BLaER1 treated with 17β-estradiol and CSF1 and Interleukin-3, amounts not matched to agents 10 nM and 100 nM (cell line): Measurements from ENCODE around the gene IGSF21.
"Not testable (repeated sequence)": the region's sequence is repeated elsewhere in the genome, so short reads cannot be mapped to it uniquely, and the experiment has no call there.

Source experiments
- H3K27ac ChIP-seq, 11 experiments: shearing (Covaris generic); formaldehyde crosslinking; 2 replicates each; pipeline ENCODE4 v1.8.1; 2022
- H3K27me3 ChIP-seq, 11 experiments: shearing (Covaris generic); formaldehyde crosslinking; 2 replicates each; pipeline ENCODE4 v1.8.1; 2022
- H3K36me3 ChIP-seq, 11 experiments: shearing (Covaris generic); formaldehyde crosslinking; 2 replicates each; pipeline ENCODE4 v1.8.1; 2022
- H3K4me1 ChIP-seq, 10 experiments: shearing (Covaris generic); formaldehyde crosslinking; 2 replicates each; pipeline ENCODE4 v1.8.1; 2022
- H3K4me2 ChIP-seq, 11 experiments: shearing (Covaris generic); formaldehyde crosslinking; 2 replicates each; pipeline ENCODE4 v1.8.1; 2022
- H3K4me3 ChIP-seq, 10 experiments: shearing (Covaris generic); formaldehyde crosslinking; 2 replicates each; pipeline ENCODE4 v1.8.1; 2022
- H3K9ac ChIP-seq, 11 experiments: shearing (Covaris generic); formaldehyde crosslinking; 2 replicates each; pipeline ENCODE4 v1.8.1; 2022
- H3K9me3 ChIP-seq, 11 experiments: shearing (Covaris generic); formaldehyde crosslinking; replicated peaks in 1 of 11; 2 replicates each; pipeline ENCODE4 v1.8.1; 2022
- H4K20me1 ChIP-seq, 11 experiments: shearing (Covaris generic); formaldehyde crosslinking; 2 replicates each; pipeline ENCODE4 v1.8.1; 2022
- Cebpa-rat ChIP-seq, 11 experiments: shearing (Covaris generic); IDR thresholded peaks; 2 replicates each; pipeline ENCODE4 v1.8.1; 2022

Gene IGSF21

DNA sequence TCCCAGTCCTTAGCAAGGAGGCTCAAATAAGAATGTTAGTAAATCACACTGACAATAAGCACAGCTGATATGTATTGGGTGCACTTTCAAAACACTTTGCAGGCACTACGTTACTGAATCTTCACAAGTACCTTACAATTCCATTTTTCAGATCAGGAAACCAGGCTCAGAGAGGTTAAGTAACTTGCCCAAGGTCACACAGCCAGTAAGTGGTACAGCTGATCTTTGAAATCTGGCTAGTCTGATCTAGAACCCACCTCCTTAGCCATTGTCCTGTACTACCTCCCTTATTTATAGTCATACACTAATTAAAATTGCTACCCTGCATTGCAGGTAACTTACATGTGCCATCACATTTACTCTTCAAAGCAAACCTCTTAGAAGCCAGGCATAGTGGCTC lies 251.0 kb downstream of the IGSF21 start:
- H3K4me2 ChIP-seq = no peak overlapping the region
- H3K27ac ChIP-seq = no peak overlapping the region
- H3K36me3 ChIP-seq = no peaks in the 10 kb centered on the region
- no peaks in the 10 kb centered on the region for H4K20me1 ChIP-seq
- H3K4me3 ChIP-seq = no peak overlapping the region
- no peak overlapping the region for H3K9ac ChIP-seq
- peaks cover 0 to 10% (median 0%) of the 10 kb centered on the region in 10 experiments; a peak in 5 of 20 replicates for H3K4me1 ChIP-seq
- no peak for TF ChIP-seq Cebpa-rat (IDR thresholded peaks at IDR 0.05)
- H3K27me3 ChIP-seq = no peaks in the 10 kb centered on the region
- H3K9me3 ChIP-seq = no peaks in the 10 kb centered on the region

DNA sequence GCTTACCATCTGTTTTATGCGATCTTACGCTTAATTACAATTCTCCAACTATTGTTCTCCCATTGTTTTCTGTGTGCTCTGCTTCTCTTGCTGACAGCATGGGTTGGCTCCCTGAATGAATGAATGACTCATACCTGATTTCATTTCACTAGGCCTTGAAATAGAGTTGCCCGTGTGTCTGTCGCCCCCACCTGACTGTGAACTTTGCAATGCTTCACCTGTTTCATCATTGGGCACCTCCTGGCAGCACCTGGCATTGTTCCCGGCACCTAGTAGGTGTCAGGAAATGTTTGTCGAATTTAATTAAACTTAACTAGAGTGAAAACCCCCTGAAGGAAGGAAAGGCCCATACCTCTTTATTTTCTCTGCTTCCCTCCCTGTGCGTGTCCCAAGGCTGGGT lies 252.7 kb downstream of the IGSF21 start:
- Histone ChIP-seq H4K20me1 (no peaks in the 10 kb centered on the region; a peak in 2 of 22 replicates), H3K4me3 (no peak overlapping the region), H3K9ac (no peak overlapping the region), H3K4me1 (peaks cover 0 to 10% (median 0%) of the 10 kb centered on the region in 10 experiments; a peak in 5 of 20 replicates), H3K27ac (no peak overlapping the region), H3K36me3 (no peaks in the 10 kb centered on the region), H3K27me3 (no peaks in the 10 kb centered on the region), H3K4me2 (no peak overlapping the region), H3K9me3 (no peaks in the 10 kb centered on the region)
- TF ChIP-seq Cebpa-rat (IDR thresholded peaks at IDR 0.05) = no peak

DNA sequence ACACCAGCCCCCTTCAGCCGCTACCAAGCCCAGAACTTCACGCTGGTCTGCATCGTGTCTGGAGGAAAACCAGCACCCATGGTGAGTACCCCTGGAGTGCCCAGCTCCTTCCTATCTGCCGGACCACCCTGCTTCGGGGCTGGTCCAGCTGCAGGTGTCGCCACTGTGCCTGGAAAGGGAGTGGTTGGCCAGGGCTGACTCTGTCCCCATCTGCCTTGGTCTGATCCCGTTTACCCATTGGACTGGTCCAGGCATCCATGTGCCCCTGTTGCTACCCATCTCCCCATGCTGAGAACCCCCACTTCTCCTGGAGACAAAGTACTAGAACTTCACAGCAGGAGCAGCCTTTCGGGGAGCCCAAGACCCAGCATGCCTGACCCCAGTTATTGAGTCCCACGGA lies 254.6 kb downstream of the IGSF21 start:
- H3K9ac ChIP-seq = no peak overlapping the region
- no peaks in the 10 kb centered on the region; a peak in 2 of 22 replicates for H4K20me1 ChIP-seq
- H3K27me3 ChIP-seq = no peaks in the 10 kb centered on the region
- no peaks in the 10 kb centered on the region for H3K36me3 ChIP-seq
- no peak overlapping the region for H3K27ac ChIP-seq
- H3K4me1 ChIP-seq = peaks cover 0 to 10% (median 0%) of the 10 kb centered on the region in 10 experiments; a peak in 5 of 20 replicates
- H3K4me3 ChIP-seq = no peak overlapping the region
- TF ChIP-seq Cebpa-rat (IDR thresholded peaks at IDR 0.05) = no peak
- H3K4me2 ChIP-seq = peak overlapping the region in 3 of 11 experiments; percentile 7 to 16 (median 11); a peak in 1 of 22 replicates
- no peaks in the 10 kb centered on the region for H3K9me3 ChIP-seq

DNA sequence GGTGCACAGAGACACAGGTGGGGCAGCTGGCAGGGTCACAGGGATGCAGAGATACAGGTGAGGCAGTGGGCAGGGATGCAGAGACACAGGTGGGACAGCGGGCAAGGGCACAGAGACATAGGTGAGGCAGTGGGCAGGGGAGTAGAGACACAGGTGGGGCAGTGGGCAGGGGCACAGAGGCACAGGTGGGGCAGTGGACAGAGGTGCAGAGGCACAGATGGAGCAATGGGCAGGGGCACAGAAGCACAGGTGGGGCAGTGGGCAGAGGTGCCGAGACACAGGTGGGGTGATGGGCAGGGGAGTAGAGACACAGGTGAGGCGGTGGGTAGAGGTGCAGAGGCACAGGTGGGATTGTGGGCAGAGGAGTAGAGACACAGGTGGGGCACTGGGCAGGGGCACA lies 255.8 kb downstream of the IGSF21 start:
- Histone ChIP-seq H3K9me3 (no peaks in the 10 kb centered on the region), H4K20me1 (no peaks in the 10 kb centered on the region; a peak in 2 of 22 replicates), H3K27ac (no peak overlapping the region), H3K36me3 (no peaks in the 10 kb centered on the region), H3K4me3 (no peak overlapping the region), H3K4me2 (no peak overlapping the region), H3K4me1 (peaks cover 0 to 10% (median 0%) of the 10 kb centered on the region in 10 experiments; a peak in 5 of 20 replicates), H3K9ac (no peak overlapping the region), H3K27me3 (no peaks in the 10 kb centered on the region)
- TF ChIP-seq Cebpa-rat (IDR thresholded peaks at IDR 0.05) = no peak

DNA sequence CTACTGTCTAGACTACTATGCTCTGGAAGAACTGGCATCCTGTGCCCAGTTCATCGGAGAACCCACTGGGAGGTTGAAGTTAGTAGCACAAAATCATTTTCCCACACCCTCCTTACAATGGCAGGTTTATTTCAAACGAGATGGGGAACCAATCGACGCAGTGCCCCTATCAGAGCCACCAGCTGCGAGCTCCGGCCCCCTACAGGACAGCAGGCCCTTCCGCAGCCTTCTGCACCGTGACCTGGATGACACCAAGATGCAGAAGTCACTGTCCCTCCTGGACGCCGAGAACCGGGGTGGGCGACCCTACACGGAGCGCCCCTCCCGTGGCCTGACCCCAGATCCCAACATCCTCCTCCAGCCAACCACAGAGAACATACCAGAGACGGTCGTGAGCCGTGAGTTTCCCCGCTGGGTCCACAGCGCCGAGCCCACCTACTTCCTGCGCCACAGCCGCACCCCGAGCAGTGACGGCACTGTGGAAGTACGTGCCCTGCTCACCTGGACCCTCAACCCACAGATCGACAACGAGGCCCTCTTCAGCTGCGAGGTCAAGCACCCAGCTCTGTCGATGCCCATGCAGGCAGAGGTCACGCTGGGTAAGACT lies 257.6 kb downstream of the IGSF21 start:
- Histone ChIP-seq H3K4me3 (no peak overlapping the region), H3K9ac (no peak overlapping the region), H3K9me3 (no peaks in the 10 kb centered on the region), H3K4me1 (peaks cover 0 to 10% (median 0%) of the 10 kb centered on the region in 10 experiments; a peak in 5 of 20 replicates), H4K20me1 (no peaks in the 10 kb centered on the region; a peak in 2 of 22 replicates), H3K36me3 (no peaks in the 10 kb centered on the region), H3K27ac (no peak overlapping the region), H3K27me3 (no peaks in the 10 kb centered on the region), H3K4me2 (no peak overlapping the region)
- no peak for TF ChIP-seq Cebpa-rat (IDR thresholded peaks at IDR 0.05)

DNA sequence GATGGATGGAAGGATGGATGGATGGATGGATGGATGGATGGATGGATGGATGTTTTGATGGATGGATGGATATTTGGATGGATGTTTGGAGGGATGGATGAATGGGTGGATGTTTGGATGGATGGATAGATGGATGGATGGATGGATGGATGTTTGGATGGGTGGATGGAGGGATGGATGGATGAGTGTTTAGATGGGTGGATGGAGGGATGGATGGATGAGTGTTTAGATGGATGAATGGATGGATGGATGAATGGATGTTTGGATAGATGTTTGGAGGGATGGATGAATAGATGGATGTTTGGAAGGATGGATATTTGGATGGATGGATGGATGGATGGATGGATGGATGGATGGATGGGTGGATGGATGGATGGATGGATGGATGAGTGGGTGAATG lies 264.9 kb downstream of the IGSF21 start:
- H3K4me1 ChIP-seq, H3K27me3 ChIP-seq, H4K20me1 ChIP-seq, H3K27ac ChIP-seq, H3K4me3 ChIP-seq, H3K9me3 ChIP-seq, H3K36me3 ChIP-seq, H3K9ac ChIP-seq, H3K4me2 ChIP-seq: not testable (repeated sequence)

DNA sequence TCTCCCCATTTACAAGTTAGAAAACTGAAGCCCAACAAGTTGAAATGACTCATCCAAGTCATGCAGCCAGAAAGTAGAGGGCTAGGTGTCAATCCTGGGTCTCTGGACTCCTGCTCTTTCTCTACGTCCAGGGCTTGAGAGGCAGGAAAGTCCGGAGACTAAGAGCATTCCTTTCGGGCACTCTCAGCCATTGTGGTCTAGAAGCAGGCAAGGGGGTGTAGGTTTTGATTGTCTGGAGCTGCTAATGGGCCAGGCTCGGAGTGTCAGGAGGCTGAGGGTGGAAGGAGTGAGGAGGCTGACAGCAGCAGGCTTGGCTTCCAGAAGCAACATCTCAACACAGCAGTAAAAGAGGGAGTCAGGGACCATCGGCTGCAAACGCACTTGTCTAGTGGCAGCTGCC lies 265.6 kb downstream of the IGSF21 start:
- no peaks in the 10 kb centered on the region for H3K9me3 ChIP-seq
- H4K20me1 ChIP-seq = no peaks in the 10 kb centered on the region
- TF ChIP-seq Cebpa-rat (IDR thresholded peaks at IDR 0.05) = no peak

DNA sequence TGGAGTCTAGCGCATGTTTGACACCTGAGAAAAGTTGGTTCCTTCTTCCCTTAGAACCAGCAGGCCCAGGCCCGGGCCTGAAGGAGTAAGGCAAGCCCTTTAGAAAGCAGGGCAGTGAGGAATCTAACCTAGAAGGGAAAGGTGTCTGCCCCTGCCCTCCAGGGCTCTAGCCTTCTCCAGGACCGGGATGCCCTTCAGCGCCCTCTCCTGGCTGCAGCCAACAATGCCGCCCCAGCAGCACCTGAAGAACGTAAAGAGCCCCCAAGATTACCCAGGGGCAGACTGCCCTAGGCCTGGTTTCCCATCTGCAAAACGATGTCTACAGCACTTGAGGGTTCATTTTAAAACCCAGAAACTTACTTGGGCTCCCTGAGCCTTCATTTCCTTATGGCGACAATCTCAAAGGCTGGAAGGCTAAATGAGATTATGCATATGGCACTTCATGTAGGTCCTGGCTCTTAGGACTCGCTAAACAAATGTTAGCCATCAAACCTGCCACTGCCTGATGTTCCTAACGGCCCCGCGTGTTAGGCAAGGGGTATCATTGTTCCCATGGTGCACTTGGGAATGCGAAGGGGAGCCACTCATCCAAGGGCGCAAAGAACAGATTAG lies 266.4 kb downstream of the IGSF21 start:
- Histone ChIP-seq H3K4me1 (no peaks in the 10 kb centered on the region), H3K4me3 (no peak overlapping the region), H3K27ac (no peak overlapping the region), H3K4me2 (no peak overlapping the region), H4K20me1 (no peaks in the 10 kb centered on the region), H3K36me3 (no peaks in the 10 kb centered on the region), H3K9me3 (no peaks in the 10 kb centered on the region), H3K27me3 (no peaks in the 10 kb centered on the region), H3K9ac (no peak overlapping the region)
- TF ChIP-seq Cebpa-rat (IDR thresholded peaks at IDR 0.05) = no peak

More for the DNA sequence above, 265.6 kb downstream of the IGSF21 start:
- Histone ChIP-seq H3K4me3 (no peak overlapping the region), H3K4me2 (no peak overlapping the region), H3K4me1 (no peaks in the 10 kb centered on the region), H3K9ac (no peak overlapping the region), H3K36me3 (no peaks in the 10 kb centered on the region), H3K27me3 (no peaks in the 10 kb centered on the region), H3K27ac (no peak overlapping the region)

DNA sequence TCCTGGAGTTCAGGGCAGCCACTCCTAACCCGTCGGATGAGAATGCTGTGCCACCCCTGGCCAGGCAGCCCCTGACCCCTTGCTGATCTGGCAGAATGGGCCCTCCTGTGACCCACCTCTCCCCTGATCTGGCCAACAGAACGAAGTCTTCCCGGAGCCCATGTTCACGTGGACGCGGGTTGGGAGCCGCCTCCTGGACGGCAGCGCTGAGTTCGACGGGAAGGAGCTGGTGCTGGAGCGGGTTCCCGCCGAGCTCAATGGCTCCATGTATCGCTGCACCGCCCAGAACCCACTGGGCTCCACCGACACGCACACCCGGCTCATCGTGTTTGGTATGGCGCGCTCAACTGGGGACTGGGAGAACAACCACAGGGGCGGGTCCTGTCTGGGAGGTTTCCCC lies 269.1 kb downstream of the IGSF21 start:
- Histone ChIP-seq H4K20me1 (no peaks in the 10 kb centered on the region), H3K4me3 (no peak overlapping the region), H3K36me3 (no peaks in the 10 kb centered on the region), H3K4me1 (no peaks in the 10 kb centered on the region), H3K9ac (no peak overlapping the region), H3K9me3 (peaks cover 0 to 17% (median 11%) of the 10 kb centered on the region in 11 experiments; a peak in 13 of 22 replicates), H3K27me3 (no peaks in the 10 kb centered on the region), H3K27ac (no peak overlapping the region), H3K4me2 (no peak overlapping the region)
- TF ChIP-seq Cebpa-rat (IDR thresholded peaks at IDR 0.05) = no peak

DNA sequence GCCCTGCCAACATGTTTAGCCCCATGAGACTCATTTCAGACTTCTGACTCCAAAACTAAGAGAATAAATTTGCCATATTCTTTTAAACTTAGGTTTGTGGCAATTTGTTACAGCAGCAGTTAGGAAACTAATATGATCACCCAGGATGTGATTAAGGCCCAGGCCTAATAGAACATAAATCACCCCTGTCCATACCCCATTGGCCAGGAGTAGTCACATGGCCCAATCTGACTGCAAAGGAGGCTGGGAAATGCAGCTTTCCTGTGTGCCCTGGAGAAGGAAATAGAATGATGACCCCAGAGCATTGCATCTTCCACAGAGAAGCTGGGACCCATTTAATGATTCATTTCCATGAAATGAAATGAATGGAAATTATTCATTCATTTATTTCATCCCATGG lies 272.7 kb downstream of the IGSF21 start:
- Histone ChIP-seq H3K9ac (no peak overlapping the region), H3K36me3 (no peaks in the 10 kb centered on the region), H4K20me1 (no peaks in the 10 kb centered on the region), H3K27ac (no peak overlapping the region), H3K4me1 (peaks cover 9 to 15% (median 11%) of the 10 kb centered on the region in 10 experiments), H3K9me3 (peaks cover 0 to 17% (median 11%) of the 10 kb centered on the region in 11 experiments; a peak in 13 of 22 replicates), H3K4me2 (no peak overlapping the region), H3K27me3 (no peaks in the 10 kb centered on the region), H3K4me3 (no peak overlapping the region)
- TF ChIP-seq Cebpa-rat (IDR thresholded peaks at IDR 0.05) = no peak
